ENCODE data around the gene CLECL1. TPM values are rescaled to one million over a fixed set of nuclear protein-coding genes. Genes with fewer than 3 reads are reported as not detected.

Gene CLECL1
- 1 to 10 TPM in 1 of 4 donors, not detected in 3; 1.9 TPM for total RNA-seq

GRCh38 chr12:9732921-9733461 is at the start of gene CLECL1:
Gene CLECL1, minus strand, starts transcription at chr12:9733097.
- DNase-seq: no peak
- Histone ChIP-seq H3K36me3 (no peaks in the 10 kb centered on the region), H3K27me3 (no peaks in the 10 kb centered on the region), H3K9me3 (no peaks in the 10 kb centered on the region), H3K4me1 (peaks cover 0 to 7% of the 10 kb centered on the region in 2 donors), H3K27ac (no peak within 1 kb of the TSS), H3K4me3 (no peak within 1 kb of the TSS)
- intact Hi-C loops (cut with DNase I; ENCODE audit: low total_unique reads): no loop called here
- no peak for TF ChIP-seq CTCF (IDR thresholded peaks at IDR 0.05)
- no peak for TF ChIP-seq POLR2A (IDR thresholded peaks at IDR 0.05)

- intact Hi-C loops (cut with DNase I; ENCODE audit: low total_unique reads): no loop called here
- H3K4me3 ChIP-seq: no peak overlapping the region
- no peaks in the 10 kb centered on the region for H3K9me3 ChIP-seq
- no peak for DNase-seq
- no peaks in the 10 kb centered on the region for H3K27me3 ChIP-seq
- no peaks in the 10 kb centered on the region for H3K4me1 ChIP-seq
- H3K27ac ChIP-seq: no peak overlapping the region
- TF ChIP-seq CTCF (IDR thresholded peaks at IDR 0.05) (no peak), POLR2A (IDR thresholded peaks at IDR 0.05) (no peak)
- no peaks in the 10 kb centered on the region for H3K36me3 ChIP-seq
These were observed 48.5 kb upstream of the CLECL1 start for GRCh38 chr12:9781360-9781759.

- intact Hi-C loops (cut with DNase I; ENCODE audit: low total_unique reads): no loop called here
These were observed 46.3 kb upstream of the CLECL1 start for GRCh38 chr12:9779209-9779608.

GRCh38 chr12:9776781-9777180 is 43.9 kb upstream of the CLECL1 start:
- intact Hi-C loops (cut with DNase I; ENCODE audit: low total_unique reads): no loop called here
- no peak for DNase-seq
- Histone ChIP-seq H3K4me1 (no peaks in the 10 kb centered on the region), H3K27me3 (no peaks in the 10 kb centered on the region), H3K9me3 (no peaks in the 10 kb centered on the region), H3K27ac (no peak overlapping the region), H3K36me3 (no peaks in the 10 kb centered on the region), H3K4me3 (no peak overlapping the region)
- TF ChIP-seq CTCF (IDR thresholded peaks at IDR 0.05): no peak
- TF ChIP-seq POLR2A (IDR thresholded peaks at IDR 0.05): no peak

More at GRCh38 chr12:9779209-9779608, 46.3 kb upstream of the CLECL1 start:
- H3K27me3 ChIP-seq: no peaks in the 10 kb centered on the region
- H3K27ac ChIP-seq: no peak overlapping the region
- H3K4me3 ChIP-seq: no peak overlapping the region
- TF ChIP-seq CTCF (IDR thresholded peaks at IDR 0.05) (no peak), POLR2A (IDR thresholded peaks at IDR 0.05) (no peak)
- H3K36me3 ChIP-seq: no peaks in the 10 kb centered on the region
- no peak for DNase-seq
- no peaks in the 10 kb centered on the region for H3K4me1 ChIP-seq
- H3K9me3 ChIP-seq: no peaks in the 10 kb centered on the region

- Histone ChIP-seq H3K27ac (no peak overlapping the region), H3K27me3 (no peaks in the 10 kb centered on the region), H3K9me3 (no peaks in the 10 kb centered on the region), H3K4me3 (no peak overlapping the region), H3K36me3 (no peaks in the 10 kb centered on the region), H3K4me1 (no peaks in the 10 kb centered on the region)
- TF ChIP-seq CTCF (IDR thresholded peaks at IDR 0.05) (no peak), POLR2A (IDR thresholded peaks at IDR 0.05) (no peak)
- intact Hi-C loops (cut with DNase I; ENCODE audit: low total_unique reads): no loop called here
- no peak for DNase-seq
These were observed 40.5 kb upstream of the CLECL1 start for GRCh38 chr12:9773216-9773877.

All from uterus (tissue), 4 donors.